ENCODE results near the gene CCDC73.
A peak's percentile ranks its signal among the peaks of the same experiment; 100 is the strongest.
"Not testable (repeated sequence)": the region's sequence is repeated elsewhere in the genome, so short reads cannot be mapped to it uniquely, and the experiment has no call there.

Gene CCDC73

DNA sequence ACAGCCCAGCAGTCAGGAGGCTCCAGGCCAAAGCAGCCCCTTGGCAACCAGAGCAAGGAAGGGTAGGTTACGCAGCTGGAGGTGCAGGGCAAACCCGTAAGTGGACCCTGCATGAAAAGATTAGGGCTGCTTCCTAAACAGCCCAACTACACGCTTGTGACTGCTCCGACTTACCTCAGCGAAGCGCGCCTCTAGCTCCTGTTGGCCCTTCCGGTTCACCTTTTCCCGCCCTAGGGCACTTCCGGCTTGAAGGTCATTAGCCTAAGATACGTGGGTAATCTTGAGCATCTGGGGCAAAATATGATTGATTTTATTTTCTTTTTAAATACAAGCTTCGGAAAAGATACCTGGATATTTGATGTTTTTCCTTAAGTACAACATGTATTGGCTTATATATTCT lies at the start of gene CCDC73:
CCDC73 (minus strand) TSS at position 224 of the 400 bp plus-strand sequence. CDS start 34,419 bp downstream, outside the sequence.
- no peak for DNase-seq

DNA sequence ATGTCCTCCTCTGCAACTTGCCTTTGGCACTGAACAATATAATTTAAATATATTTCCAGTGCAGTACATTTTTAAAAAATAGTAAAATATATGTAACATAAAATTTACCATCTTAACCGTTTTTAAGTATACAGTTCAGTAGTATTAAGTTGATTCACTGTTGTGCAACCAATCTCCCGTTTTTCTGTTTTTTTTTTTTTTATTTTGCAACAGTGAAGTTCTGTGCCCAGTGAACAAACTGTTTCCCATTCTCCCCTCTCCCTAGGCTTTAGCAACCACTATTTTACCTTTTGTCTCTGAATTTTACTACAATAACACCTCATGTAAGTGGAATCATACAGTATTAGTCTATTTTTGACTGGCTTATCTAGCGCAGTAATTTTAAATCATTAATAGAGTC lies 49.1 kb upstream of the CCDC73 start:
- no peak for DNase-seq

DNA sequence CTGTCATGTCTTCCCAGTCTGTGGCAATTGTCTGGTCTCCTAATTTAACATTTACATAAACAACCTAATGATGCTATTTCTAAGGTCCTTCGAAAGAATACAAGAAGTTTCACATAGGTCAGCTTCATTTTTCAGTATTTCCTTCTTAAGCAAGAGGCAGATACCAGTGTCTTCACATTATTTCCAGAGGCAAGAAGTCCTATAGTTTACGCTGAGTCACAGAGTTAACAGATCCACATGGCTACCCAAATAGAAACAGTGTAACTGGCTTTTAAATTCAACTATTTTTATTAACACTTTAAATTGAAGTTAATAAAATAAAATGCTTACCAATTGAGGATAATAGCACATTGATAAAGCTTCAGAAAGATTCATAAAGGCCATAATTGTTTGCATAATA lies 46.1 kb upstream of the CCDC73 start:
- no peak for DNase-seq

DNA sequence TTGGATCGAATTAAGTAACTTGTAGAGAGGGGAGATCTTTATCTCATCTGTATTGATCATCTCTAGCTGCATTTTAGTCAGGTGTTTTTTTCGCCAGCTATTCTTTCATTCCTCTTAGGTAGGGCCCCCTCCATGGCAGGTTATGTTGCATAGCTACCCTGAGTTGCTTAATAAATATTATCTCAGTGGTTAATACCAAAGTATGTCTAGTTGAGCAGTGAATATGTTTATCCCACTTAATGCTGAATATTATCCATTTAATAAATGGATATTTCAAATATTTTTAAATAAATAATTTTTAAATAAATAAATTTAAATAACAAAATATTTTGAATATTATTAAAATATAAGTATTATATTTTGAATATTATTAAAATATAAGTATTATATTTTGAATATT lies 44.8 kb upstream of the CCDC73 start:
- no peak for DNase-seq

DNA sequence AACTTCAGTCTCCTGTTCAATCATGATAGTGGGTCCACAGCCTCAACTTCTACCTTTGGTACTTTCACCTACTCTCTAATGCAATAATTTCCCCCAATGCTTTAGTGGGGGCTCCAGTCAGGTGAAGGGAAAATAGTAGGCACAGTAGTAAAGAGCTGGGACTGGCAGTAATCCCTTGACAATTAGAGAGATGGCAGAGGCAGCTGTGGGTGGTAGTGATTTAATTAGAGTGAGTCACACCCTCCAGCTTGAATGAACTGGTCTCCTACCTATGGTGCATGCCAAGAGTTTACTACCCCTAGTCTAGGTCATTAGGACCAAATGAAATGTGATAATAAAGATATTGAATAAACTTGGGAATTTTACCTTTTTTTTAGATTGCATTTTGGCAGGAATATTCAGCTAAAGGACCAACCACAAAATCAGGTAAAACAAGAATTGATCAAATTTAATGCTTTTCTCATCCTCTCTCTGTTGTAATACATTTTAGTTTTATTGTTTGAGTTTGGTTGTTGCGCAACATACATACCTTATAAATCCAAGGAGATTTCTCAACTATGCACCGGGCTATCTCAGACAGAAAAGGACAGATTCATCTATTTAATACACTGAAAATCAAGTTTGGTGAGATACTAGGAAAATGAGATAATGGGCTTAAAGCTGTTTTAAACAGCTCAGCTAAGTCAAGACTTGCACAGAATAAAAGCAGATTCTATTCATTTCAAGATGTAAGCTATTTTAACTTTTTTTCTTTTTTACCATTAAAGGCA lies 44.2 kb upstream of the CCDC73 start:
- peak; percentile 7 for DNase-seq

DNA sequence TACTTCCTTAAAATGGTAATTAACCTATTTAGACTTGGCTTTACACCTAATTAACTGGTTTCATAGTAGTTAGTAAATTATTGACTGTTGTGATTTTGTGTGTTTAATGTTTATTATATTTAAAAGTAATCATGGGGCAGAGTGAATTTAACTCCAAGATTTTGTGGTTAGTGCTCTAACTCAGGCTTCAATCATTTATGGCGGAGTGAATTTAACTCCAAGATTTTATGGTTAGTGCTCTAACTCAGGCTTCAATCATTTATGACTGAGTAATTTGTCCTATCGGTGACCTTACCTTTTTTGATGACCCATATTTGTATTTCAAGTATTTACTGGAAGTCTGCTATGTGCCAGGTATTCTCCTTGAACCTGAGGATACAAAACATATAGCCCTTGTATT lies 42.5 kb upstream of the CCDC73 start:
- no peak for DNase-seq

DNA sequence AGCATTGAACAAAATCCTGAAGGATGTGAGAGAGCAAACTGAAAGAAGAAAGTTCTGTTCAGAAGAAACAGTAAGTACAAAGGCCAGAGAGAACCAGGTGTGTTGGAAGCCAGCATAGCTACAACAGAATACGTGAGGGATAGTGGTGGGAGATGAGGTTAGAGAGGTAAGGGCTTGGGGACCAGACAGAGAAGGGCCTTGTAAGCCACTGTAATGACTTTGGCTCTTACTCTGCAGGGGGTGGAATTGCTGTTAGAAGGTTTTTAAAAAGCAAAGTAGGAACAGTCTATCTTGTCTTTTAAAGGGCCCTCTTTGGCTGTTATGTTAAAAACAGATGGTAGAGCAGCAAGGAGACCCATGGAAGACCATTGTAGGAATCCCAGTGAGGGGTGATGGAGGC lies 39.5 kb upstream of the CCDC73 start:
- no peak for DNase-seq

DNA sequence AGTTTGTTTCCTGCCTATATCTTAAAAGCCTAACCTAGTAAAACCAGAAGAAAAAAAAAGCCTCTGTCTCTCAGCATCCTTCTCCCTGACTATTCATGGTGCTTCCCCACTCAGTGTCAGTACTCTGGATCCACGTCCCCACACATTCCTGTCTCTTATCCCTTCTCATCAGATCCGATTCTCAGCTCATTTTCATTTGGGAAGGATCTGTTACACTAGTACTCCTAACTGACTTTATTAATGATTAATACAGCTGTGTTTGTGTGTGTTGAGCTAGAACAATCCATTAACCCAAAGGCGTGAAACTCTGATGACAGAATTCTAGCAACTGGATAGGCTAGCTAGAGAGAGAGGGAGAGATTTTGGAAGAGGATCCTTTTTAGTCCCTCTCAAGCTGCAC lies 36.8 kb upstream of the CCDC73 start:
- DNase-seq: no peak

DNA sequence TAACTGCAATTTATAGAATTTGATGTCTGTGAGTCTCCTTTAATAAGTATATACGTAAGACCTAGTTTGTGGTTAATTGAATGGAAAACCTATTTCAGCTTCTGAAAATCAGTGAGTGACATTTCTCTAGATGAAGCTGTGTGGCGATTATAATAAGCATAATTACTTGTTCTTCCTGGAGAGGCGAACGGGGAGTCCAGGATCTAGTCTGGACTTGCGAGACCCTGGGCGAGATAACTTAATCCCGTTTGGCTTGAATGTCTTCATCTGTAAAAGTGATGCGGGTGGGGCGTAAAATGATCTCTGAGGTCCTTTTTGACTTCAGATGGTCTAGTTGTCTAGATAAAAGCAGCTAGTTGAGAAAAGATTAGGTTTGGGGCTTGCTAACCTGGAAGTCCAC lies 36.3 kb upstream of the CCDC73 start:
- no peak for DNase-seq

DNA sequence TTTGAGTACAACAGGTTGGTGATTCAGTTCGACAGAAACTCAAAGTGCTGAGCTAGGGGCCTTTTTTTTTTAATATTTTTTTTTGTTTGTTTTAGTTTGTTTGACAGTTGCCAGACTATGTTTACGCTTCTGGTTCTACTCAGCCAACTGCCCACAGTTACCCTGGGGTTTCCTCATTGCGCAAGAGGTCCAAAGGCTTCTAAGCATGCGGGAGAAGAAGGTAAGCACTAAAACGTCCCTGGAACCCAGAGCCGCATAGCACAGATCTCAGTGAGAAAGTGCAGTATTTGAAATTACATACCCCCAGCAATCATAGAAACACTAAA lies 35.9 kb upstream of the CCDC73 start:
- DNase-seq: peak; percentile 79

DNA sequence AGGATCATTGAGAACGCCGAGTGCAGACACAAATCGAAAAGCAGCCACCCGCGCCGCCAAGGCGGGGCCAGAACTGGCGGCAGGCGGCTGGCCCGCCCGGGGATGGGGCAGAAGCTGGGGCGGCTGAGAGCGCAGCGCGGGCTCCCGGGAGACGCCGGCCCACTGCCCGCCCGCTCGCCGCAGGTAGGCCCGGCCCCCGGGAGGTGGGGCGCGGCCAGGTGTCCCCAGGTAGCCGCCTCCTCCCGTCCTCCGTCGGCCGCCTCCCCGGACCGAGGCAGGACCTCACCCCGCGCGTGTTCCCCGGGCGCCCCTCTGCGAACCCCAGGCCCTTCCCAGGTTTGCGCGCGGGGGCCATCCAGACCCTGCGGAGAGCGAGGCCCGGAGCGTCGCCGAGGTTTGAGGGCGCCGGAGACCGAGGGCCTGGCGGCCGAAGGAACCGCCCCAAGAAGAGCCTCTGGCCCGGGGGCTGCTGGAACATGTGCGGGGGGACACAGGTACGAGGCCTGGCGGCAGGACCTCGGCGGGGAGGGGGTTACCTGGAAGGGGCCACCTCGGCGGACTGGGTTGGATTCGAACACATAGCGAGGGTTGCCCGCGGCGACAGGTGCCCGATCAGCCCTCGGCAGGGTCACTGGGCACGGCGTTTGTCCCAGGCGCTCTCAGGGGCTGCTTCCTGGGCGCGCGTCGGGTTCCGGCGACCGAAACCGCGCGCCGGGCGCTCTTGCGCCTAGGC lies 35.4 kb upstream of the CCDC73 start, which contains the start of gene PRRG4:
PRRG4 (plus strand) TSS at position 248 of the 733 bp plus-strand sequence. CDS start 603 bp downstream, outside the sequence.
- DNase-seq: peak; percentile 93

DNA sequence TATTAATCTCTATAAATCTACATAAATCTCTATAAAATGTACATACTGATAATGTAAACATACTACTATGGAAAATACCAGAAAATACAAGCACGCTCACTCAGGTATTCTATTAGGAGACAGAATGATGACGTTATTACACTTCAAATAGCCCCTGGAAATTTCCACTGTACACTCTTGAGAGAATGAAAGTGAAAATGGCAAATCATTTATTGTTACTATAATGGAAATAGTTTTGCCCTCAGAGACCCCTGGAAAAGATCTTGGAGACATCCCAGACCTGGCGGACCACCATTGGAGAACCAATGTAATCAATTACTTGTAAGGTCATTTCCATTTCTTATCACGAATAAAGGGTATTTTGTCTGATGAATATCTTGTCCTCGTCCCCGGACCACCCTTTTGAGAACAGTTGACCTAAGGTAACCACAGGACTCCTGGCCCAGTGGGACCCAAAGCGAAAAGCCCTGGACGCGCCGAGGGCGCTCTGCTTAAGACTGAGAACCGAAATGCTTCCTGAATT lies 34.8 kb upstream of the CCDC73 start:
- peak; percentile 74 for DNase-seq

DNA sequence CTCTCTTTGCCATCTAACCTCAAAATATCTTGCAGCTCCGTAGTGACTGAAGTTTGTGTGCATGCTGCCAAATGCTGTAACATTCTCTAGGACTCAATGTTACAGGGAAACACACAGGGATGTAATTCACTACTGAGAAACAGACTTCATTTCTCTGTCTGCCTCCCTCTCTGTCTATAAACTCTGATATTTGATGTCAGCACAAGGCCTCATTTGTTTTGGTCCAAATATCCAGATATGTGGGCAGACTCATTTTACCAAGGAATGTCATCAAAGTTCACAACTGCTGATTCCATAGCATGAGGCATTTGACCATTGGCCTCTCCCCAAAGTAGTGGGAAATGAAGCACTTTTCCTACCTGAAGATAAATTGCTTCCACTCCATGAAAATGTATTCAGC lies 32.8 kb upstream of the CCDC73 start:
- DNase-seq: no peak

DNA sequence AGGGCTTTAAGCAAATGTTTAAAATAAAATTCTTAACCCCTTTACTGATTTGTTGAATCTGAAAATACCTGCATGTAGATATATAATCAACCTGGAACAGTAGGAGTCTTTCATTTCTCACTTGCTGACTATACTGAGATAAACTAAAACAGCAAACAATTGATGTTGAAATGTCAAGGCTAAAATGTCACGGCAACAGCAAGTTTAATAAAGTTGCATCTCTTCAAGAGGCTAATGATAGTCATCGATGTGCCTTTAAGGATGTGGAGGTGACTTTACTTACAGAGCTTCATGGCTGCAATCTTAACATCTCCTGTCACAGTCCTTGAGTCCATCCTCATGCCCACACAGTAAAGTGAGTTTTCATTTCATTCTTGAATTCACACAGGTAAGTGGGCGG lies 31.7 kb upstream of the CCDC73 start:
- DNase-seq: no peak

DNA sequence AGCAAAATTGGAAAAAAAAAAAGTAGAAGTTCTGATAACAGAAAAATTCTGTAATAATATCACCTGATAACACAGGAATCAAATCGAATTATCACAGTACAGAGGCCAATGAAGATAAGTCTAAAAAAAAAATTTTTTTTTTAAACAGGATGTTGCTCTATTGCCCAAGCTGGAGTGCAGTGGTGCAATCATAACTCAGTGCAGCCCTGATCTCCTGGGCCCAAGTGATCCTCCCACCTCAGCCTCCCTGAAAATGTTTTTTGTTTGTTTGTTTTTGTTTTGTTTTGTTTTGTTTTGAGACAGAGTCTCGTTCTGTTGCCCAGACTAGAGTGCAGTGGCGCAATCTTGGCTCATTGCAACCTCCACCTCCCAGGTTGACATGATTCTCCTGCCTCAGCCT lies 29.2 kb upstream of the CCDC73 start:
- not testable (repeated sequence) for DNase-seq

DNA sequence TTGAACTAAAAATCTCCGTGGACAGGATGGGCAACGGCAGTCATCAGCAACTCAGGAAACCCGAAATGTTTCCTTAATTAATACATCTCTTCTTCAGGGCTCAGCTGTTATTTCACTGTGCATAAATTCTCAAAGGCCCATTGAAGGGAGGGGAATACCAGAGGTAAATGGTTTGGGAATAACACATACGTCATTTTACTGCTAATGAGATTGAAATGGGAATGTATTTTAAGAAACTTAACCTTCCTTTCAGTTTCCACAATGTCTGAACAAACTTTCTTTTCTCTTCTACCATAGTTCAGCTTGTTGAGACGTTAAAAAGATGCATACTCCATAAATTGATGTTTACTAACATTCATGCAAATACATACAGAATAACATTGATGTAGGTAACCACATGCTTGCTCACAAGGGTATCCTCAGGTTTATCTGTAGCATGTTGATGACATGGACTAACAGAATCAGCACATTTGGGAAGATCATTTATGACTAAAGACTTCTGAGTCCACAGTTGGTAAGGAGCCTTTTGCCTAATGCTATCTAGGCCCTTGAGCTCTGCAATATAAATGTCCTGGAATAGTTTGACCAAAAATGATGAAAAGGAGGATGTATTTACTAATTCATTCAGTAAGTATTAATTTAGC lies 27.6 kb upstream of the CCDC73 start:
- DNase-seq: no peak

DNA sequence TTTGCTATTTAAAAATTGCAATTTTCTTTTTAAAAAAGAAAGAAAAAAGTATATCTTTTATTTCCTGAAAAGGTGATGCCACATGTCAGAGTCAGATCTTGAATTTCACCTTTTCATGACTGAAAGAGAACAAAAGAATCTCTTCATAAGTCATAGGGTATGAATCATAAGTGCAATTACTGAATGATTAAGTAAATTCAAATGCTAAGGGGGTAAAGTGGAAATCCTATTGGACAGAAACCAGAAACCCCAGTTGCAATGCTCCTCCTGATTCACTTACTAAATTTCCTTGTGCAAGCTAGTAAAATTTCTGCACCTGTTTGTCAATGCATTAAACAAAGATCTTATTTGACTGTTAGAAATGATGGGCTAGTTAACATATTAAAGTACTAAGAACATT lies 27.1 kb upstream of the CCDC73 start:
- no peak for DNase-seq

DNA sequence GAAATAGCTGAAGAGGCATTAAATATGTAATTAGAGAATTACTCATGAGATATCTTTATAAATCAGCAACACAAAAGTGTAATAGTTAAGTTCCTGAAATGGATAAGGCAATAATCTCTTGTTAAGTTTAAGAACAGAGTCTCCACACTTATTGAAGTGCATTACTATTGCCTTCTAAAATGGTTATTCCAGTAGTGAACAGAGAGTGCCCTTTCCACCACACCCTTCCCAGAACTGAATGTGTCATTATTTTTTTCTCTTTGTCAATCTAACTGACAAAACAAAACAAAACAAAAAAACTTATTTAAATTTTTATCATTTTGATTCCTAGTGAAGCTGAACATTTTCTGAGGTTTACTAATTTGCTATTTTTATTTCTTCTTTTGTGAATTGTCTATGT lies 26.0 kb upstream of the CCDC73 start:
- no peak for DNase-seq

DNA sequence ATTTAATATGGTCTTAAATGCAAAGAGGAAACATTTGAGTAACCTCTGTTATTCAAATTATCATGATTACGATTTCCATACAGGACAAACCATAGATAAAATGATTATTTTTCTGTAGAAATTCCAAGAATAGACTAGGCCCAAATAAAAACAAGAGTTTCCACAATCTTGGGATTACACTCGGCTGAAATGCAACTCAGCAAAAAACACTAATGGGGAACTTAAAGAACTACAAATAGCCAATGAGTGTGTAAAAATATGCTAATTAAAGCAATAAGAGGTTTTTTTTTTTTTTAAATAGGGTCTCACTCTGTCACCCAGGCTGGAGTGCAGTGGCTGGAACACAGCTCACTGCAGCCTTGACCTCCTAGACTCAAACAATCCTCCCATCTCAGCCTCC lies 24.7 kb upstream of the CCDC73 start:
- DNase-seq: no peak

DNA sequence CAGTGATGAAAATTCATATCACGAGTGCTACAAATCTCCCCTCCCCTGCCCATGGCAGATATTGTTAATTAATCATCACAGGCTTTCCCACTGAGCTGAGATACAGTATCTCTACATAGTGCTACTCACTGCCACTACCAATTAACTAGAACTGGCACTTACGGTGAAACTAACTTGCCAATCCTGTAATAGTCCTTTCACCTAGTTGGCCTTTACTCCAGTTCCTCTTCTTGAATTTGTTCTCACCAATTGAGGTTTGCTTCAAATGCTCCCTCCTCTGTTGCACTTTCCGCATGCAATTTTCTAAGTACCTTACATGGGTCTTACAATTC lies 23.4 kb upstream of the CCDC73 start:
- no peak for DNase-seq

DNA sequence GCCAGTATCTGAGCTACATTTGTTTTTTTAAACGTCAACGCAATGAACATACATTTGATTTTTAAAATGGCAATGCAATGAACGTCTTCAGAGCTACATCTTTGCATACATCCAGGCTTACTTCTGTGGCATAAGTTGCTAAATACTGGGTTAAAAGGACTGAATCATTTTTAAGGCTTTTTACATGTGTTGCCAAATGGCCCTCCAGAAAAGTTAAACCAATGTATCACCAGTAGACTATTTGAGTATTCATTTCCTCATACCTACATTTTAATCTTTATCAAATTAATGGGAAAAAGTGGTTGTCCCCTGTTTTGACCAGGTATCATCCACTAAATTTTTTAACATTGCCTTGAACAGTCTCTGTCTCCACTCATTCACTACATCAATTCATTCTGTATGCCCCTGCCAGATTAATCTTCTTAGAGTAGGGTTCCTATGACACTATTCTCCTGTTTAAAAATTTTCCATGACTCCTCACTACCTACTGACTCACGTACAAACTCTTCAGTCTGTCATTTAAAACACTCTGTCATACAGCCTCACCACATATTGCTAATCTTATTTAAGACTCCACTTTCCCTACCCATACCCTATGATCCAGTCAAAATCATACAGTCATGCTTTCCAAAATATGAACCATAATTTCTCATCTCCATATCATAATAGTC lies 22.9 kb upstream of the CCDC73 start:
- no peak for DNase-seq

DNA sequence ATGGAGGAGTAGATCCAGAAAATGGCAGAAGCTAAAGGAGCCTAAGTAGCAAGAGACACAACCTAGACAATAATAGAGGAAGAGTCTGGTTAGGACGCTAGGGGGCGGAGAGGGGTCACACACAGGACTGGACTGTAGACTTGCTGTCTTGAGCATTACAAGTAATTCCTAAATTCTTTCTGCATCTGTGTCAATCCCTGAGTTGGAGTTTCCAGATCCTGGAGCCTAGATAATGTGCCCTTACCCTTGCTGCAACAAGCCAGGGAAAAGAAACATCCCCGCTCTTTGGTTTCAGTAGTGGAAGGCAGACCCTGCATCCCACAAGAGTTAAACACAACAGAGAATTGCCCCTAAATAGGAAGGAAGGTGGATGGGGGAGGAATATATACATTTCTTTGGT lies 14.9 kb upstream of the CCDC73 start:
- DNase-seq: peak; percentile 76

DNA sequence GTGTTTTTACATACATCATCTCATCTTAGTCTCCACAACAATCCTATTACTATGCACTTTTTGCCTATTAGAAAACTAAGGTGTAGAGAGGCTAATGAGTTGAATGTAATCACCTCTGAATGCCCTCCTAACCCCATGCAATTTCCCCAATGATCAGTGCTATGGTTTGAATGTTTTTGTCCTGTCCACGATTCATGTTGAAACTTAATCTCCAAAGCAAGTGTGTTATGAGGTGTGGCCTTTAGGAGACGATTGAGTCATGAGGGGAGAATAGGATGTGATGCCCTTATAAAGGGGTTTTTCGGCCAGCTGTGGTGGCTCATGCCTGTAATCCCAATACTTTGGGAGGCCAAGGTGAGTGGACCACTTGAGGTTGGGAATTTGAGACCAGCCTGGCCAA lies 2.0 kb upstream of the CCDC73 start:
- no peak for DNase-seq
